Nephron progenitor cell (in vitro differentiated cells): ENCODE data around the gene PADI3.
A peak's percentile ranks its signal among the peaks of the same experiment; 100 is the strongest.

Source experiments
- DNase-seq: peaks from one replicate; pipeline ENCODE4 v3.0.0; 2021
- H3K27ac Mint-ChIP-seq: 2 replicates; pipeline ENCODE4 v1.8.0; 2021; ENCODE audit warnings: mild to moderate bottlenecking, moderate library complexity, mixed read lengths
- H3K27me3 Mint-ChIP-seq: 2 replicates; pipeline ENCODE4 v1.8.0; 2021; ENCODE audit warnings: mild to moderate bottlenecking, low read depth, mixed read lengths; ENCODE audit not compliant: poor library complexity
- H3K36me3 Mint-ChIP-seq: 2 replicates; pipeline ENCODE4 v1.8.0; 2021; ENCODE audit warnings: low read depth, mixed read lengths
- H3K4me1 Mint-ChIP-seq: 2 replicates; pipeline ENCODE4 v1.8.0; 2021; ENCODE audit warnings: mixed read lengths
- H3K4me3 Mint-ChIP-seq: 2 replicates; pipeline ENCODE4 v1.8.0; 2021; ENCODE audit warnings: mild to moderate bottlenecking, moderate library complexity, mixed read lengths
- H3K9me3 Mint-ChIP-seq: 2 replicates; pipeline ENCODE4 v1.8.0; 2021; ENCODE audit warnings: mild to moderate bottlenecking, moderate library complexity, mixed read lengths
- TF ChIP-seq, protein P1 (sequence below): fragments of 200-600 bp; sonication (generic); IDR thresholded peaks from 2 replicates; pipeline ENCODE4 v1.5.0; 2021; ENCODE audit warnings: antibody characterized with exemption

PADI3 gene

DNA sequence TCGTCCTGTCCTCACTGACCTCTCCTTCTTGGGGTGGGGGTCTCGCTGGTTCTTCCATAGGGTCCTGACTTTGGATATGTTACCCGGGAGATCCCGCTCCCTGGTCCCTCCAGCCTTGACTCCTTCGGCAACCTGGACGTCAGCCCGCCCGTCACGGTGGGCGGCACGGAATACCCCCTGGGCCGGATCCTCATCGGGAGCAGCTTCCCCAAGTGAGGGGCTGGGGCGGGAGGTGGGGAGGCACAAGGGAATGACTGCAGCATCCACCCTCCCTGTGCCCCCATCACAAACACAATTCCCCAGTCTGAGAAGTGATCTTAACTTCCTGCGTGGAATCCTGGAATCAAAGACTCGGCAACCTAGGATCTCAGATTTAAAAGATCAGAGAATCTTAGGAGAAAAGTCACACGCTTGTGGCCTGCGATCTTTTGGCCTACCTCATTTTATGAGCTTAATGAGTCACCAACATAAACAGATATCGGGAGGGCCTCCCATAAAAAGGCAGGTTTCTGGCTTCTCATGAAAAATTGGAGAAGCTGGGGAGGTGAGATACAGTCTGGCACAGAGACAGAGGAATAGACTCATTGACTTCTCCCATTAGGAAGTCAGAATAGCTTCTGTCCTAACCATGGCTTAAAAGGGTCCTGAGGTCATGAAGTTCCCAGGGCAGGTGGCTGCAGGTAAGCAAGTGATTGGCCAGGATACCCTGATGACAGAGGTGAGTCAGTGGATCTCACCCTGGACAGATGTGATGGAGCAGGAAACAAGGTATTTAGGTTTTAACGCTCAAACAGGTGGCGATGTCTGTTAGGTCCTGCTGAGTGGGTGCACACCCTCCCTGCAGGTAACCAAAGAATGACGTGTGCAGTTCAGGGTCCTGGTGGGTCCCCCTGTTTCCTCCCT lies 15.9 kb upstream of the PADI3 start:
- TF ChIP-seq, protein P1, sequence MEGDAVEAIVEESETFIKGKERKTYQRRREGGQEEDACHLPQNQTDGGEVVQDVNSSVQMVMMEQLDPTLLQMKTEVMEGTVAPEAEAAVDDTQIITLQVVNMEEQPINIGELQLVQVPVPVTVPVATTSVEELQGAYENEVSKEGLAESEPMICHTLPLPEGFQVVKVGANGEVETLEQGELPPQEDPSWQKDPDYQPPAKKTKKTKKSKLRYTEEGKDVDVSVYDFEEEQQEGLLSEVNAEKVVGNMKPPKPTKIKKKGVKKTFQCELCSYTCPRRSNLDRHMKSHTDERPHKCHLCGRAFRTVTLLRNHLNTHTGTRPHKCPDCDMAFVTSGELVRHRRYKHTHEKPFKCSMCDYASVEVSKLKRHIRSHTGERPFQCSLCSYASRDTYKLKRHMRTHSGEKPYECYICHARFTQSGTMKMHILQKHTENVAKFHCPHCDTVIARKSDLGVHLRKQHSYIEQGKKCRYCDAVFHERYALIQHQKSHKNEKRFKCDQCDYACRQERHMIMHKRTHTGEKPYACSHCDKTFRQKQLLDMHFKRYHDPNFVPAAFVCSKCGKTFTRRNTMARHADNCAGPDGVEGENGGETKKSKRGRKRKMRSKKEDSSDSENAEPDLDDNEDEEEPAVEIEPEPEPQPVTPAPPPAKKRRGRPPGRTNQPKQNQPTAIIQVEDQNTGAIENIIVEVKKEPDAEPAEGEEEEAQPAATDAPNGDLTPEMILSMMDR, result no peak
- Mint-ChIP-seq H3K27ac (peak overlapping the region; percentile 68), H3K4me1 (peaks cover 20% of the 10 kb centered on the region), H3K27me3 (peaks cover 35% of the 10 kb centered on the region), H3K9me3 (no peaks in the 10 kb centered on the region), H3K36me3 (no peaks in the 10 kb centered on the region), H3K4me3 (no peak overlapping the region)
- no peak for DNase-seq

DNA sequence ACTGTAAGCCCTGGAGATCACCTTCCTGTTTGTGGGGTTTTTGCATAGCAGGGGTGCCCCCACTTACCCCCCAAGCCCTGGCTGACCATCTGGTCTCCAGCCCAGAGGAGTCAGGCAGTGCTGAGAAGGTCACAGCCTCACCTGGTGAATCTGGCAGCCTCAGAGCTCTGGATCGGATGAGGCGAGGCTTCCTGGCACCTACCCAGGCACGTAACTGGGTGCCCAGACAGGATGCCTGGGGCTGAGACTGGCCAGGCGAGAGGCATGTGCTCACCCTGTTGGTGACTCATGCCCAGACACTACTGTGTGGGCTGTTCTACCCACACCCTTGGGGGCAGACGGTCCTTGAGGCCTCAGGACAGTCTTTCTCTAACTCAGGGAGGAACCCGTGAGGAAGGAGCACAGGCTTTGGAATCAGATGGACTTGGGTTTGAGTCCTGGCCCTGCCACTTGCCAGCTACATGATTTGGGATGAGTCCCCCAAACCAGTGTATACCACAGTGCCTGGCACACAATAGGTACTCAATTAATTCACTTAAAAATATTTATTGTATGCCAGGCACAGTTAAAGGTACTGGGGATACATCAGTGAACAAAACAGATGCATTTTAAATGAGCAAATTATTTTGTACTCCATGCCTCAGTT lies 15.1 kb upstream of the PADI3 start:
- no peak for DNase-seq
- H3K4me3 Mint-ChIP-seq, result no peak overlapping the region
- peaks cover 20% of the 10 kb centered on the region for H3K4me1 Mint-ChIP-seq
- H3K27ac Mint-ChIP-seq, result no peak overlapping the region
- peaks cover 43% of the 10 kb centered on the region for H3K27me3 Mint-ChIP-seq
- H3K36me3 Mint-ChIP-seq, result no peaks in the 10 kb centered on the region
- H3K9me3 Mint-ChIP-seq, result no peaks in the 10 kb centered on the region
- TF ChIP-seq, protein P1, result no peak

DNA sequence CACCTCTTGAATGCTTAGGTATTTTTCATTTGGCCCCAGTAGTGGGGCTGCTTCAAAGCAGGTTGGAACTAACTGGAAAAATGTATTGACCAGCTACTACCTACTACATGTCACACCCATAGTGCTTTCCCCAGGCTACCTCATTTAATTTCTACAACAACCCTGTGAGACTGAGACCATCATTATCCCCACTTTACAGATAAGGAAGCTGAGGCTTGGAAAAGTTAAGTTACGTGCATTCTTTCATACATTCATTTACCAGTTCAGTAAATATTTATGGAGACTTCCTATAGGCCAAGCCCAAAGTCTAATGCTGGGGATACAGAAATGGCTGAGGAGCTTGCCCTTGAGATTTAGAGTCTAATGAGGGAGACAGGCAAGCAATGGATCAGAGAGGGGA lies 14.5 kb upstream of the PADI3 start:
- Mint-ChIP-seq H3K36me3 (no peaks in the 10 kb centered on the region), H3K4me1 (peaks cover 21% of the 10 kb centered on the region), H3K27ac (no peak overlapping the region), H3K9me3 (no peaks in the 10 kb centered on the region), H3K27me3 (peaks cover 45% of the 10 kb centered on the region), H3K4me3 (no peak overlapping the region)
- DNase-seq, result no peak
- TF ChIP-seq, protein P1, result no peak

DNA sequence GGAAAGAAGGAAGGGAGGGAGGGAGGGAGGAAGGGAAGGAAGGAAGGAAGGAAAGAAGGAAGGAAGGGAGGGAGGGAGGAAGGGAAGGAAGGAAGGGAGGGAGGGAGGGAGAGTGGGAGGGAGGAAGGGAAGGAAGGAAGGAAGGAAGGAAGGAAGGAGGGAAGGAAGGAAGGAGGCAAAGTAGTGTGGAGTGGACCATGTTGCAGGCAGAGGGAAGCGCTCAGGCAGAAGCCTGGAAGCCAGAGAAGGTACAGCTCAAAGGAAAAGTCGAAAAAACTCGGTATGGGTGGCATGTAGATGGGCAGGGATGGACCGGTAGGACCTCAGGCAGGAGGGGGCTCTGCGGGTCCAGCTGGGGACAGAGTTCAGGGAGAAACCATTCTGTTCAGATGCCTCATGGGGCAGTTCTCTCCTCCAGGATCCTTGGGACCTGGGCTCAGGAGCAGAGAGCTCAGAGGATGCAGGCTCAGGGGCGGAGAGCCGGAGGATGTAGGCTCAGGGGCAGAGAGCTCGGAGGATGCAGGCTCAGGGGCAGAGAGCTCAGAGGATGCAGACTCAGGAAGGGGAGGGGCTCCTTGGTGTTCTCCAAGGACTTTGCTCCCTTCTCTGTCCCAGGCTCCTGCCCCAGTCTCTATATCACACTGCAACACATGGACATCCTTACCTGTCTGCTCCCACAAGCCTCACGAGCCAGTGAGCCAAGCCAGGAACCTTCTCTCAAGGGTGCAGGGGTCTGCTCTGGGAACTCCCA lies 13.6 kb upstream of the PADI3 start:
- TF ChIP-seq, protein P1, result no peak
- no peak for DNase-seq
- Mint-ChIP-seq H3K36me3 (no peaks in the 10 kb centered on the region), H3K27me3 (peaks cover 49% of the 10 kb centered on the region), H3K4me1 (peaks cover 28% of the 10 kb centered on the region), H3K4me3 (no peak overlapping the region), H3K27ac (no peak overlapping the region), H3K9me3 (no peaks in the 10 kb centered on the region)

DNA sequence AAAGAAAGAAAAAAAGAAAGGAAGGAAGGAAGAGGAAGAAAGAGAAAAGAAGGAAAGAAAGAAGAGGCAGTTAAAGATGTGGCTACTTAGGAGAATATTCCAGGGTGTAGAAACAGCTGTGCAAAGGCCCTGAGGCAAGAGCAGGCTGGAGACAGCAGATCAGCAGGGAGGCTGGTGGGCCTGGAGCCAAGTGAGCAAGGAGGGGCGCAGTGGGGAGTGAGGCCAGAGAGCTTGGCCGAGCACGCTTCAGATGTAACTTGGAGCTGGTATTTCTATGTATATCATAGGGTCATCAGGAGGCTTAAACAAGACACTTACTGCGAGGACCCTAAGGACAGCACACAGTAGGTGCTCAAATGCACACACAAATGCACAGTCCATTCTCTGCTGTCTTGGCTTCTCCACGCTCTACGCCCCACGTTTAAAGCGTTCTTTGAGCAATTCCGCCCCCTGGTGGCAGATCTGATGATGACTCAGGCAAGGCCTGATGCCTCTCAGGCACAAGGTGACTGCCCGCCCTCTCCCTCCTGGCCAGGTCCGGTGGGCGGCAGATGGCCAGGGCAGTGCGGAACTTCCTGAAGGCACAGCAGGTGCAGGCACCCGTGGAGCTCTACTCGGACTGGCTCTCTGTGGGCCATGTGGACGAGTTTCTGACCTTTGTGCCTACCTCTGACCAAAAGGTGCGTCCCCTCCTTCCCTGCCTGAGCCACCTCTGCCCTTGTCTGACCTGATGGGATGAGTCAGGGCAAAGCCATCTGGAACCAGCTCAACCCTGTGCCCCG lies 11.9 kb upstream of the PADI3 start:
- peaks cover 4% of the 10 kb centered on the region for H3K9me3 Mint-ChIP-seq
- H3K27me3 Mint-ChIP-seq, result peaks cover 58% of the 10 kb centered on the region
- H3K36me3 Mint-ChIP-seq, result no peaks in the 10 kb centered on the region
- H3K4me1 Mint-ChIP-seq, result peaks cover 33% of the 10 kb centered on the region
- no peak overlapping the region for H3K4me3 Mint-ChIP-seq
- H3K27ac Mint-ChIP-seq, result no peak overlapping the region
- peak; percentile 97 for DNase-seq
- TF ChIP-seq, protein P1, result peak; percentile 89
